Mammary epithelial cell (primary cell): ENCODE measurements around the gene ZNF345.

Experiments
- EZH2 ChIP-seq: IDR thresholded peaks from 2 replicates; pipeline ENCODE4 v1.6.1; 2012; ENCODE audit warnings: low read length, inconsistent platforms, borderline replicate concordance
- TF ChIP-seq, protein P1 (sequence below), 2 donors: IDR thresholded peaks in 1 of 2; conservative IDR thresholded peaks in 1 of 2; 2 replicates each; pipeline ENCODE4 v1.5.1; 2011 to 2012; ENCODE audit warnings: inconsistent platforms in 2 of 2, low read length in 2 of 2, mild to moderate bottlenecking in 2 of 2, control low read depth in 1 of 2, low read depth in 1 of 2; ENCODE audit not compliant: insufficient read depth in 1 of 2; ENCODE audit errors: extremely low read depth in 1 of 2

DNA sequence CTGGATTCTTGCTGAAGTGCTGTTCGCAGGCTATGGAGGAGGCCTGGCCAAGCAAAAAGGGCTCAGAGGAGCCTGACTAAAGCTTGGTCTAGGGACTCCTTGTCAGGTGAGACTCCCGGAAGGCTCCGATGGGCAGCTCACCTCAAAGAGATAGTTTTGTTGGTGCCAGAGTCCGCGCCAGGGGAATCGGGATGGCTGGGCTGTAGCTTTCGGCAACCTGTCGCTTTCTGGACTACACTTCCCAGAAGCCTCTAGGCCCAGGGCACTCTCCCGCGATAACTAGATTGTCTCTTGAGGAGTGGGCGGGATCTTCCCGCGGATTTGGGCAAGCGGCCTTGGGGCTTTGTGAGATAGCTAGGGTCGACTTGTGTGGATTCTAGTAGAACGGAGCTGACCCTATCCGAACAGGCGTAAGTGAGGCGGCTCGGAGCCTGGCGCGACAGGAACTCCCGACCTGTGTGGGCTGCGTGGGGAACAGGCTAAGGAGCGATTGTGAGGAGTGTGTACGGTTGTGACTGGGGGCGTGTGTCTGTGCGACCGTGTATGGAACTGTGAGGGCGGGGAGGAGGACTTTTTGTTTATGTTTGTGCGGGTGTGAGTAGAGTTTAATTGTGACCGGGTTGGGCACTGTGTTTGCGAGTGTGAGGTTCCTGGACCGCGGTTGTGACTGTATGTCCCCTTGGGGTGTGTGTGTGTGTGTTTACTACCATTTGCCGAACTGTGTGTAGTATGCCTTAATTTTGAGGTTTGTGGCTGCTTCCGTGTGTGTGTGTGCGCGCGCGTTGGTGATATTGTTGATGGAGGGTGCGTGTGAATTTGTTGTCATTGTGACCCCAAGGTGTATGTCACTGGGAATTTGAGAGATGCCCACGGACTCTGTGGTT lies at the start of gene ZNF345:
- TF ChIP-seq, protein P1, sequence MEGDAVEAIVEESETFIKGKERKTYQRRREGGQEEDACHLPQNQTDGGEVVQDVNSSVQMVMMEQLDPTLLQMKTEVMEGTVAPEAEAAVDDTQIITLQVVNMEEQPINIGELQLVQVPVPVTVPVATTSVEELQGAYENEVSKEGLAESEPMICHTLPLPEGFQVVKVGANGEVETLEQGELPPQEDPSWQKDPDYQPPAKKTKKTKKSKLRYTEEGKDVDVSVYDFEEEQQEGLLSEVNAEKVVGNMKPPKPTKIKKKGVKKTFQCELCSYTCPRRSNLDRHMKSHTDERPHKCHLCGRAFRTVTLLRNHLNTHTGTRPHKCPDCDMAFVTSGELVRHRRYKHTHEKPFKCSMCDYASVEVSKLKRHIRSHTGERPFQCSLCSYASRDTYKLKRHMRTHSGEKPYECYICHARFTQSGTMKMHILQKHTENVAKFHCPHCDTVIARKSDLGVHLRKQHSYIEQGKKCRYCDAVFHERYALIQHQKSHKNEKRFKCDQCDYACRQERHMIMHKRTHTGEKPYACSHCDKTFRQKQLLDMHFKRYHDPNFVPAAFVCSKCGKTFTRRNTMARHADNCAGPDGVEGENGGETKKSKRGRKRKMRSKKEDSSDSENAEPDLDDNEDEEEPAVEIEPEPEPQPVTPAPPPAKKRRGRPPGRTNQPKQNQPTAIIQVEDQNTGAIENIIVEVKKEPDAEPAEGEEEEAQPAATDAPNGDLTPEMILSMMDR (conservative IDR thresholded peaks at IDR 0.05 in 1 of 2, IDR thresholded peaks at IDR 0.05 in 1 of 2; ENCODE audit: extremely low read depth in 1 of 2, insufficient read depth in 1 of 2, low read depth in 1 of 2, low read length in 2 of 2) = no peak
- no peak for TF ChIP-seq EZH2
